Activated naive CD8-positive, alpha-beta T cell treated with anti-CD3 and anti-CD28 coated beads for 36 hours (primary cell): ENCODE measurements around the gene RAI1. TPM values are rescaled to one million over a fixed set of nuclear protein-coding genes. Genes with fewer than 3 reads are reported as not detected.
A peak's percentile ranks its signal among the peaks of the same experiment; 100 is the strongest.

Experiments
- DNase-seq: peaks from one replicate; pipeline ENCODE4 v3.0.0; 2021
- H3K27ac Mint-ChIP-seq: one replicate; pipeline ENCODE4 v1.8.0; 2022; ENCODE audit warnings: mild to moderate bottlenecking, moderate library complexity, mixed read lengths
- H3K27me3 Mint-ChIP-seq: one replicate; pipeline ENCODE4 v1.8.0; 2022; ENCODE audit warnings: mild to moderate bottlenecking, mixed read lengths
- H3K36me3 Mint-ChIP-seq: one replicate; pipeline ENCODE4 v1.8.0; 2021; ENCODE audit warnings: mild to moderate bottlenecking, mixed read lengths
- H3K4me1 Mint-ChIP-seq: one replicate; pipeline ENCODE4 v1.8.0; 2021; ENCODE audit warnings: mixed read lengths
- H3K4me3 Mint-ChIP-seq: one replicate; pipeline ENCODE4 v1.8.0; 2022; ENCODE audit warnings: mild to moderate bottlenecking, moderate library complexity, mixed read lengths
- H3K9me3 Mint-ChIP-seq: one replicate; pipeline ENCODE4 v1.8.0; 2022; ENCODE audit warnings: mixed read lengths
- total RNA-seq, 2 experiments: library from RNA; stranded (reverse); gene quantifications; one replicate each; pipeline ENCODE4 v1.2.3, GENCODE V29; 2021

Gene RAI1
- total RNA-seq, 2 experiments from 2014 or later = 19.6 to 21.1 TPM

- peaks cover 5% of the 10 kb centered on the region for H3K36me3 Mint-ChIP-seq
- H3K27ac Mint-ChIP-seq = no peak overlapping the region
- H3K4me3 Mint-ChIP-seq = no peak overlapping the region
- H3K27me3 Mint-ChIP-seq = no peaks in the 10 kb centered on the region
- H3K9me3 Mint-ChIP-seq = no peaks in the 10 kb centered on the region
- DNase-seq = no peak
- H3K4me1 Mint-ChIP-seq = peaks cover 33% of the 10 kb centered on the region
These were observed 87.3 kb downstream of the RAI1 start for GRCh38 chr17:17768424-17769088.

- DNase-seq = no peak
- Mint-ChIP-seq H3K9me3 (no peaks in the 10 kb centered on the region), H3K4me3 (no peak overlapping the region), H3K27ac (no peak overlapping the region), H3K27me3 (no peaks in the 10 kb centered on the region), H3K36me3 (no peaks in the 10 kb centered on the region), H3K4me1 (peaks cover 26% of the 10 kb centered on the region)
These were observed 88.8 kb downstream of the RAI1 start for GRCh38 chr17:17769869-17770631.

DNA sequence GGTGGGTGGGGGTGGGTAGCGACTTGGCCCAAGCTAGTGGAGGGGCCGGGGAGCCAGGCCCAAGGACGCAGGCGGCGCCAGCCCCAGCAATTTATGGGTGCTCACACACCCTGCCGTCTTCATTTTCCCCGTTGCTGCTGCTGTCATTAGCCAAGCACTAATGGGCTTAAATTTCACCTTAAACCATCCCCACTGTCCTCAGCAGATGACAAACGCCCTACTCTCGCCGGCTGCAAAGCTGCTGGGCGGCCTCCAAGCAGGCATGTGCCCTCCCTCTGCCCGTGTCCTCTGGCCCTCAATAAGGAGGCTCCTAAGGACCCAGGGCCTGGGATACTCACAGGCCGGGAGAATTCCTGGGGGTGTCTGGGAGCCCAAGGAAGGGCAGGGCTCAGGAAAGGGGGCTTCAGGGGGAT is 89.4 kb downstream of the RAI1 start:
- no peak overlapping the region for H3K27ac Mint-ChIP-seq

GRCh38 chr17:17771498-17772201 is 90.4 kb downstream of the RAI1 start:
- no peaks in the 10 kb centered on the region for H3K36me3 Mint-ChIP-seq
- peaks cover 11% of the 10 kb centered on the region for H3K4me1 Mint-ChIP-seq
- no peaks in the 10 kb centered on the region for H3K27me3 Mint-ChIP-seq
- H3K27ac Mint-ChIP-seq = no peak overlapping the region
- DNase-seq = no peak
- H3K4me3 Mint-ChIP-seq = no peak overlapping the region
- H3K9me3 Mint-ChIP-seq = no peaks in the 10 kb centered on the region

More for the DNA sequence above, 89.4 kb downstream of the RAI1 start:
- H3K4me1 Mint-ChIP-seq = peaks cover 20% of the 10 kb centered on the region
- H3K9me3 Mint-ChIP-seq = no peaks in the 10 kb centered on the region
- no peaks in the 10 kb centered on the region for H3K36me3 Mint-ChIP-seq
- no peak overlapping the region for H3K4me3 Mint-ChIP-seq
- no peaks in the 10 kb centered on the region for H3K27me3 Mint-ChIP-seq
- DNase-seq = no peak

GRCh38 chr17:17772231-17772630 is 91.0 kb downstream of the RAI1 start:
- no peaks in the 10 kb centered on the region for H3K36me3 Mint-ChIP-seq
- DNase-seq = no peak
- peaks cover 10% of the 10 kb centered on the region for H3K4me1 Mint-ChIP-seq
- H3K9me3 Mint-ChIP-seq = no peaks in the 10 kb centered on the region
- no peaks in the 10 kb centered on the region for H3K27me3 Mint-ChIP-seq
- no peak overlapping the region for H3K4me3 Mint-ChIP-seq
- H3K27ac Mint-ChIP-seq = no peak overlapping the region

GRCh38 chr17:17774009-17774881 is 93.0 kb downstream of the RAI1 start:
- no peaks in the 10 kb centered on the region for H3K36me3 Mint-ChIP-seq
- no peak overlapping the region for H3K4me3 Mint-ChIP-seq
- no peaks in the 10 kb centered on the region for H3K9me3 Mint-ChIP-seq
- peaks cover 10% of the 10 kb centered on the region for H3K4me1 Mint-ChIP-seq
- no peaks in the 10 kb centered on the region for H3K27me3 Mint-ChIP-seq
- H3K27ac Mint-ChIP-seq = no peak overlapping the region
- no peak for DNase-seq

GRCh38 chr17:17776889-17777288 is 95.6 kb downstream of the RAI1 start:
- Mint-ChIP-seq H3K27ac (no peak overlapping the region), H3K36me3 (no peaks in the 10 kb centered on the region), H3K4me3 (no peak overlapping the region), H3K4me1 (peaks cover 14% of the 10 kb centered on the region), H3K27me3 (peaks cover 4% of the 10 kb centered on the region), H3K9me3 (no peaks in the 10 kb centered on the region)
- no peak for DNase-seq

DNA sequence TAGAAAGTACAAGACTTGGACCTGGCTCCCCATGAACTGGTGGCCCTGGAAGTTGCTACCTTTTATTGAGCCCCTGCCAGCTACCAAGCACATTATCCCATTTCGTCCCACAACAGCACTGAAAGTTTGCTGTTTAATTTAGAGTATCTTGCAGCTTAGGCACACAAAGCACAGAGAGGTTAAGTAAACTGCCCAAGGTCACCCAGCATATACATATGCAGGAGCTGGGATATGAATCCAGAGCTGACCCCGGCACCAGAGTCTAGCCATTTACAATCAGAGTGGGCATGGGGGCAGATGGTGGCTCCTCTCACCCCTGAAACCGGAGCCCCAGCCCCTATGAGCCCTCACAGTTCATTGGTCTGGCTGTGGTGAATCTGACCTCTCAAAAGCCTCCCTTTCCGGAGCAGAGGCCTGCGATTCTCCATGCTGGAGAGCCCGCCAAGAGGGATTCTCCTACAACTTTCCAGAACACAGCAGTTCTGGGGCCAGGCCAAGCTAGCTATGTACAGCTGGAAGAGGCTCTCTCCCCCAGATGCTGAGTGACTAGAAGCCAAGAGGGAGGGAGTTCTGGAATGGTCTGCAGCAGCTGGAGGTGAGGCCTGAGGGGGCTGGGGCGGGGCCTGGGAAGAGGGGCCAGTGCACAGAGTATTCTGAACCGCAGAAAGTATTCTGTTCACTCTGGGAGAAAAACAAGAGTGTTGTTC is 97.2 kb downstream of the RAI1 start:
- Mint-ChIP-seq H3K4me1 (peaks cover 9% of the 10 kb centered on the region), H3K27me3 (peaks cover 4% of the 10 kb centered on the region), H3K27ac (no peak overlapping the region), H3K36me3 (no peaks in the 10 kb centered on the region), H3K9me3 (no peaks in the 10 kb centered on the region), H3K4me3 (no peak overlapping the region)
- no peak for DNase-seq

GRCh38 chr17:17779015-17779611 is 97.9 kb downstream of the RAI1 start:
- no peaks in the 10 kb centered on the region for H3K9me3 Mint-ChIP-seq
- peaks cover 7% of the 10 kb centered on the region for H3K4me1 Mint-ChIP-seq
- DNase-seq = no peak
- peaks cover 4% of the 10 kb centered on the region for H3K27me3 Mint-ChIP-seq
- no peak overlapping the region for H3K4me3 Mint-ChIP-seq
- H3K27ac Mint-ChIP-seq = no peak overlapping the region
- H3K36me3 Mint-ChIP-seq = no peaks in the 10 kb centered on the region

DNA sequence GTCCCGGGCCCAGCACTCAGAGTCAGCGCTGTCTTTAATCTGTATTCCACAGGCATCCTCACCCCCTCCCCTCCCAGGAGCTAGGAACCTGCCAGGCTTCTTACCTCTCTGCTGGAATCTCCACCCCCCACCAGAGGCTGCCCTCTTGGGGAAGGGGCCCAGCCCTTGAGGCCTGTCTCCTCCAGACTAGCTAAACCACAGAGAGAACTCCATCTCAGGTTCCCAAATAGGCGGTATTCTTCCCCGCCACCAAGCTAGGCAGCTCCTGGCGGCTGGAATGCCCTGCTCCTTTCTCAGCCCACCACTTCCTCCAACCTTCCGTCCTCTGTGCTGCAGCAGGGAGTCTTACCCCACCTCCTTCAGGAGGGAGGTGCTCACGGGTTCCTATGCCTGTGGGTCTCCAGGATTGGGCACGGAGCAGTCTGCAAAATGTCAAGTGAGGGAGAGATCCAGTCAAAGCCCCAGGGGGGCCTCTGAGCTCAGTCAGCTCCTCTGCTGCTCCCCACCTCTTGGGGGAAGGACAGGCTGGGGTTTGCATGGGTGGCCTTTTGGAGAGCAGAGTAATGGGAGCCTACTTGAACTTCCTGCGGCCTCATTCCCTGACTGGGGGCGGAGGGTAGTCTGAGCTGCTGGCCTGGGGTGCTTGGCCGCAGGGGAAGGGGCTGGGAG is 99.8 kb downstream of the RAI1 start:
- no peak overlapping the region for H3K4me3 Mint-ChIP-seq
- DNase-seq = no peak
- no peaks in the 10 kb centered on the region for H3K9me3 Mint-ChIP-seq
- H3K36me3 Mint-ChIP-seq = no peaks in the 10 kb centered on the region
- no peak overlapping the region for H3K27ac Mint-ChIP-seq
- H3K4me1 Mint-ChIP-seq = peaks cover 21% of the 10 kb centered on the region
- H3K27me3 Mint-ChIP-seq = peaks cover 4% of the 10 kb centered on the region

- Mint-ChIP-seq H3K27me3 (peaks cover 4% of the 10 kb centered on the region), H3K9me3 (no peaks in the 10 kb centered on the region), H3K4me3 (peak overlapping the region; percentile 60), H3K27ac (no peak overlapping the region), H3K4me1 (peaks cover 23% of the 10 kb centered on the region), H3K36me3 (no peaks in the 10 kb centered on the region)
- DNase-seq = peak; percentile 44
These were observed 100.6 kb downstream of the RAI1 start for GRCh38 chr17:17781591-17782496.

- peak overlapping the region; percentile 70 for H3K4me3 Mint-ChIP-seq
- peaks cover 4% of the 10 kb centered on the region for H3K27me3 Mint-ChIP-seq
- DNase-seq = no peak
- no peak overlapping the region for H3K27ac Mint-ChIP-seq
- H3K4me1 Mint-ChIP-seq = peaks cover 23% of the 10 kb centered on the region
- no peaks in the 10 kb centered on the region for H3K9me3 Mint-ChIP-seq
- H3K36me3 Mint-ChIP-seq = no peaks in the 10 kb centered on the region
These were observed 101.4 kb downstream of the RAI1 start for GRCh38 chr17:17782523-17783115.
